ENCODE data around the gene HMCN2.

DNA sequence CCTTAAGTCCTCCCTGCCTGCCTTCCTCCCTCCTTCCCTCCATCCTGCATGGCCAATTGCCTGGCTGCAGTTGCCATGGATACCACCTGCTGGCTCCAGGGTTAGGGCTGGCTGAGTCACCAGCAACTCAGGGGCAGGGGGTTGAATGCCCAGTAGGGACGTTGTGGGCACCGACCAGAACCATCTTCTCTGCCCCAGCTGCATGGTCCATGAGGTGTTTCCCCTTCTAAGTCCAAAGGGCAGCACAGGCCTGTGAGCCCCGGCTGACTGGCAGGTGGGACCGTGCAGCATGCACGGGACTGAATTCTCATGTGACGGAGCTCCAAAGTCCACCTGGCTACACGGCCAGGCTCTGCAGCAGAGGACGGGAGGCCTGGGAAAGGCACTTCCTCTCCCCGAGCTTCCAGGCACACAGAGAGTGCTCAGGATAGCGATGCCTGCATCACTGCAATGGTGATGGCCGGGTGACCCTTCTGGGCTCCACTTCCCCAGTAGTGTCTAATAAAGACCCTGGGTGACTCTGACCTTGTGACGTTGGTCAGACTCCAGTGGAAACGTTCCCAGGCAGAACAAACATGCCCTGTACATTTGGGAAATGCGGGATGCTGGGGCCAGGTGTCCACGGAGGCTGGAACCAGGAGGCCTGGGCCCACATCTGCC lies 184.9 kb downstream of the HMCN2 start:
- TF ChIP-seq POLR2A (IDR thresholded peaks at IDR 0.05) (no peak), POLR2AphosphoS5 (IDR thresholded peaks at IDR 0.05) (no peak), EP300 (IDR thresholded peaks at IDR 0.05) (no peak)
- TF ChIP-seq, protein P1, sequence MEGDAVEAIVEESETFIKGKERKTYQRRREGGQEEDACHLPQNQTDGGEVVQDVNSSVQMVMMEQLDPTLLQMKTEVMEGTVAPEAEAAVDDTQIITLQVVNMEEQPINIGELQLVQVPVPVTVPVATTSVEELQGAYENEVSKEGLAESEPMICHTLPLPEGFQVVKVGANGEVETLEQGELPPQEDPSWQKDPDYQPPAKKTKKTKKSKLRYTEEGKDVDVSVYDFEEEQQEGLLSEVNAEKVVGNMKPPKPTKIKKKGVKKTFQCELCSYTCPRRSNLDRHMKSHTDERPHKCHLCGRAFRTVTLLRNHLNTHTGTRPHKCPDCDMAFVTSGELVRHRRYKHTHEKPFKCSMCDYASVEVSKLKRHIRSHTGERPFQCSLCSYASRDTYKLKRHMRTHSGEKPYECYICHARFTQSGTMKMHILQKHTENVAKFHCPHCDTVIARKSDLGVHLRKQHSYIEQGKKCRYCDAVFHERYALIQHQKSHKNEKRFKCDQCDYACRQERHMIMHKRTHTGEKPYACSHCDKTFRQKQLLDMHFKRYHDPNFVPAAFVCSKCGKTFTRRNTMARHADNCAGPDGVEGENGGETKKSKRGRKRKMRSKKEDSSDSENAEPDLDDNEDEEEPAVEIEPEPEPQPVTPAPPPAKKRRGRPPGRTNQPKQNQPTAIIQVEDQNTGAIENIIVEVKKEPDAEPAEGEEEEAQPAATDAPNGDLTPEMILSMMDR (IDR thresholded peaks at IDR 0.05), result no peak

All from upper lobe of left lung (tissue), 4 donors.